Left forelimb (tissue), 1 donor: ENCODE measurements around the gene ZBED4.
"Not testable (repeated sequence)": the region's sequence is repeated elsewhere in the genome, so short reads cannot be mapped to it uniquely, and the experiment has no call there.

Experiments
- DNase-seq: peaks from one replicate; pipeline ENCODE4 v3.0.0-alpha.2; 2018; ENCODE audit warnings: low spot score

Gene ZBED4, protein sequence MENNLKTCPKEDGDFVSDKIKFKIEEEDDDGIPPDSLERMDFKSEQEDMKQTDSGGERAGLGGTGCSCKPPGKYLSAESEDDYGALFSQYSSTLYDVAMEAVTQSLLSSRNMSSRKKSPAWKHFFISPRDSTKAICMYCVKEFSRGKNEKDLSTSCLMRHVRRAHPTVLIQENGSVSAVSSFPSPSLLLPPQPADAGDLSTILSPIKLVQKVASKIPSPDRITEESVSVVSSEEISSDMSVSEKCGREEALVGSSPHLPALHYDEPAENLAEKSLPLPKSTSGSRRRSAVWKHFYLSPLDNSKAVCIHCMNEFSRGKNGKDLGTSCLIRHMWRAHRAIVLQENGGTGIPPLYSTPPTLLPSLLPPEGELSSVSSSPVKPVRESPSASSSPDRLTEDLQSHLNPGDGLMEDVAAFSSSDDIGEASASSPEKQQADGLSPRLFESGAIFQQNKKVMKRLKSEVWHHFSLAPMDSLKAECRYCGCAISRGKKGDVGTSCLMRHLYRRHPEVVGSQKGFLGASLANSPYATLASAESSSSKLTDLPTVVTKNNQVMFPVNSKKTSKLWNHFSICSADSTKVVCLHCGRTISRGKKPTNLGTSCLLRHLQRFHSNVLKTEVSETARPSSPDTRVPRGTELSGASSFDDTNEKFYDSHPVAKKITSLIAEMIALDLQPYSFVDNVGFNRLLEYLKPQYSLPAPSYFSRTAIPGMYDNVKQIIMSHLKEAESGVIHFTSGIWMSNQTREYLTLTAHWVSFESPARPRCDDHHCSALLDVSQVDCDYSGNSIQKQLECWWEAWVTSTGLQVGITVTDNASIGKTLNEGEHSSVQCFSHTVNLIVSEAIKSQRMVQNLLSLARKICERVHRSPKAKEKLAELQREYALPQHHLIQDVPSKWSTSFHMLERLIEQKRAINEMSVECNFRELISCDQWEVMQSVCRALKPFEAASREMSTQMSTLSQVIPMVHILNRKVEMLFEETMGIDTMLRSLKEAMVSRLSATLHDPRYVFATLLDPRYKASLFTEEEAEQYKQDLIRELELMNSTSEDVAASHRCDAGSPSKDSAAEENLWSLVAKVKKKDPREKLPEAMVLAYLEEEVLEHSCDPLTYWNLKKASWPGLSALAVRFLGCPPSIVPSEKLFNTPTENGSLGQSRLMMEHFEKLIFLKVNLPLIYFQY

DNA sequence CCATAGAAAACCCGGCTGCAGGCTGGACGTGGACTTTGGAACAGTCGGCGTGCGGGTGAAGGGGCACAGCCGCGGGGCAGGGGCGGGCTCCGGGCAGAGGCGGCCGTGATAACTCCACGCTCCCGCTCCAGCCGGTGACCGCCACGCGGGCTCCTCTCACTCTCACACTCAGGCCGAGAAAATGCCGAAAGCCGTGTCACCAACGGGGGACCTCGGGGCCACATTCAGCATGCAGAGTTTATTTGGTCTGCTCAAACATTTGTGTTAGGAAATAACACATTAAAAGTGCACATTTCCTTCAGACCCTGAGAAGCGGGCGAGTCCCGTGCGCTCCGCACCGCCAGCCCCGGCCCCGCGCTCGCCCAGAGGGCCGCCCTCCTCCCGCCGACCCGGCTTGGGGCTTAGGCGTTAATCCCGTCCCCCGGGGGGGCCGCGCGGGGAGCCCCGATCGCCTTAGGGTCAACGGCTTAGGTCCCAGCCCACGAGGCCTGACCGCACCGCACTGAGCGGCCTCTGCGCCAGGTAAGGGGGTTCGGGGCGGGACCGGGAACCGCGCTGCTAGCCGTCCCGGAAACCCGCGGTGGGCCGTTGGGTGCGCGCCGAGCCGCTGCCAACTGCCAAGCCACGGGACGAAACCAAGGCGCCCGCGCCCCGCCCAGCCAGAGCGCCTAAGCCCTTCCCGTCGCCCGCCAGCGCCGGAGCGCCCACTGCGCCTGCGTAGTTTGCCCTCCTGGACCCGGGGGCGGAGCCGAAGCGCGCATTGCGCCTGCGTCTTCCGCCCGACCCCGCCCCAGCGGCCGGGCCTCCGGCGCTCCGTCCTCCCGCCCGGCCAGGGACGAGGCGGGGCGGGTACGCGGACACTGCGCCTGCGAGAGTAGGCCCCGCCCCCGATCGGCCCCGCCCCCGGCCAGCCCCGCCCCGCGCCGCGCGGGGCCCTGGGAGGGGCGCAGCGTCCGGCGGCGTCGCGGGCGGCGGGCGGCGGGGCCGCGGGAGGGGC lies at the start of gene ZBED4:
TSS of gene ZBED4 (plus strand) at position 947 of the 997 bp plus-strand sequence. CDS start 29,819 bp downstream, outside the sequence.
- peak; percentile 97 for DNase-seq

DNA sequence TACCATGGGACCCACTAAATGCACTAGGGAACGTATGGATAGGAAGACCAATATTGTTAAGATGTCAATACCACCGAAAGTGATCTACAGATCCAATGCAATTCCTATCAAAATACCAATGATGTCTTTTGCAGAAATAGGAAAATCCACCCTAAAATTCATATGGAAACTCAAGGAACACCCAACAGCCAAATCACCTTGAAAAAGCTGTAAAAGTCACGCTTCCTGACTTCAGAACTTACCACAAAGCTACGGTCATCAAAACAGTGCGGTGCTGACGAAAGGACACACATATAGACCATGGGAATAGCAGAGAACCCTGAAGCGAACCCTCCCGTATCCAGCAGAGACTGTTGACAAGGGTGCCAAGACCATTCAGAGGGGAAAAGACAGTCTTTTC lies 46.5 kb upstream of the ZBED4 start:
- DNase-seq = no peak

DNA sequence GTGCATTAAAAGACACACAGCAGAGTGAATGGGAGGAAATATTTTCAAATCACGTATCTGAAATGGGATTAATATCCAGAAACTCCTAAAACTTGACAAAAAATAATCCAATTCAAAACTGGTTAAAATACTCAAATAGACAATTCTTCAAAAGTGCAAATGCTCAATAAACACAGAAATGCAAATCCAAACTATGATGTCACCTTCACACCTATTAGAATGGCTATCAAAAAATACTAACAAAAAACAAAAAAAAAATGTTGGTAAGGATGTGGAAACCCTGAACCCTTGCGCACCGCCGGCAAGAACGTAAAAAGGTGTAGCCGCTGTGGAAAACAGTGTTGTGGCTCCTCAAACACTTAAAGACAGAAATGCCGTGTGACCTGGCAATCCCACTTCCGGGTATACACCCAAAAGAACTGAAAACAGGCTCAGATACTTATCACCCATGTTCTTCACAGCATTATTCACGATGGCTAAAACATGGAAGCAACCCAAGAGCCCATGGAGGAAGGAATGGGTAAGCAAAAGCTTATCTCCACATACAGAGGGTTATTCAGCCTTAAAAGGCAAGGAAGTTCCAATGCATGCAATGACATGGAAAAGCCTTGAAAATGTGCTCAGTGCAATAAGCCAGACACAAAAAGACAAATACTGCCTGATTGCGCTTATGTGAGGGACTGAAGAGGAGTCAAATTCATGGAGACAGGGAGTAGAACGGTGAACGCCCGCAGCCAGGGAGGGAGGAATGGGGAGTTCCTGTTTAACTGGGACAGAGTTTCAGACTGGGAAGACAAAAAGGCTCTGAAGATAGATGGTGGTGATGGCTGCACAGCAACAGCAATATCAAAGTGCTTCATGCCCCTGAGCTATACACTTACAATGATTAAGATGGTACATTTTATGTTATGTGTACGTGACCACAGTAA lies 45.6 kb upstream of the ZBED4 start:
- DNase-seq = no peak

DNA sequence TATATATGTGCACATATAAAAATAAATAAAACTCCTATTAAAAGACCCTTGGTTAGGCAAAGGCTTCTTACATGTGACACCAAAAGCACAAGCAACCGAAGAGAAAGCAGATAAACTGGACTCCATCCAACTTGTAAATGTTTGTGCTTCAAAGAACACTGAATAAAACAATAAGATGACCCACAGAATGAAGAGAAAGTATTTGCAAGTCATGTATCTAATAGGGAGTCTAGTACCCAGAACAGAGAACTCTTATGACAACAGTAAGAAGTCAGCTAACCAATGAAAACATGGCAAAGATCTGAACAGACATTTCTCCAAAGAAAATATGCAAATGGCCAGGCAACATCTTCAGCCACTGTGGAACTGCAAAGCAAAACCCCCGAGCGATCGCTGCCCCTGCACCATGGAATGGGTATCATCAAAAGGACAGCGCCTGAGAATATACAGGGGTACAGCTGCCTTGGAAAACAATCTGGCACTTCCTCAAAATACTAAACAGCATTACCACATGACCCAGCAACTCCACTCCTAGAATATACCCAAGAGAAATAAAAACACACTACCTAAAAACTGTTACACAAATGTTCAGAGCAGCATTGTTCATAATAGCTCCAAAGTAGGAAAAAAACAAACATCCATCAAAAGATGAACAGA lies 43.2 kb upstream of the ZBED4 start:
- no peak for DNase-seq

DNA sequence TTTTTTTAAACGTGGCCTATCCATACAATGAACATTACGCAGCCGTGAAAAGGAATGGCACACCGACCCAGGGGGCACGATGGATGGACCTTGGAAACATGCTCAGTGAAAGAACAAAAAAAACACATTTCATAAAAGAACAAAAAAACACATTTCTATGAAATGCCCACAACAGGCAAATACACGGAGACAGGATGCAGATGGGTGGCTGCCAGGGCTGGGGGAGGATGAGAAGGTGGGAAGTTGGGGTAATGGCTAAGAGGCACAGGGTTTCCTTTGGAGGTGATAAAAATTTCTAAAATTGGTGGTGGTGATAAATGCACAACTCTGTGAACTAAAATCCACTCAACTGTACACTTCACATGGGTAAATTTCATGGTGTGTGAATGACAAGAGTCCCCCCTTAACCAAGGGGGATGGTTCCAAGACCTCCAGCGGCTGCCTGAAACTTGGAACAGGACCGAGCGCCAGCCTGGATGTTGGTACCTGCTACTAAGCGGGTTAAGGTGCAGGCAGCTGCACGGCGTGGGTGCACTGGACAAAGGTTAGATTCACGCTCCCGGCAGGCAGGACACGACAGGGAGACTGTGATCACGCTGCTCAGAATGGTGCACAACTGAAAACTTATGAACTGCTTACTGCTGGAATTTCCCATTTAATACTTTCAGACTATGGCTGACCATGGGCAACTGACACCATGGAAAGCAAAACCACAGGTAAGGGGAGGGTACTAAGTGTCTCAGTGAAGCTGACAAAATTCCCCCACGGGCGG lies 42.4 kb upstream of the ZBED4 start:
- no peak for DNase-seq

DNA sequence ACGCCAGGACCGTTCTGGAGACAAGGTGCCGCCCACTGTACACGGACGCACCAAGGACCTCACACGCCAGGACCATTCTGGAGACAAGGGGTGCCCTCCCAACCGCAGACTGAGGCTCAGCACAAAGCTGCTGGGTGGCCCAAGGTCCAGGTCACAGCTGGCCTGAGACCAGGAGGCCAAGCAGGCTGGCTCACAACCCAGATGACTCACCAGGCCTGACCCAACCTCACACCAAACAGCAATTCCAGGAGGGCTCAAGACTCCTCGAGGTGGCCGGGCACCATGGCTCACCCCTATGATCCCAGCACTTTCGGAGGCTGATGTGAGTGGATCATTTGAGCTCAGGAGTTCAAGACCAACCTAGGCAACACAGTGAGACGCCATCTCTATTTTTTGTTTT lies 40.8 kb upstream of the ZBED4 start:
- DNase-seq = no peak

DNA sequence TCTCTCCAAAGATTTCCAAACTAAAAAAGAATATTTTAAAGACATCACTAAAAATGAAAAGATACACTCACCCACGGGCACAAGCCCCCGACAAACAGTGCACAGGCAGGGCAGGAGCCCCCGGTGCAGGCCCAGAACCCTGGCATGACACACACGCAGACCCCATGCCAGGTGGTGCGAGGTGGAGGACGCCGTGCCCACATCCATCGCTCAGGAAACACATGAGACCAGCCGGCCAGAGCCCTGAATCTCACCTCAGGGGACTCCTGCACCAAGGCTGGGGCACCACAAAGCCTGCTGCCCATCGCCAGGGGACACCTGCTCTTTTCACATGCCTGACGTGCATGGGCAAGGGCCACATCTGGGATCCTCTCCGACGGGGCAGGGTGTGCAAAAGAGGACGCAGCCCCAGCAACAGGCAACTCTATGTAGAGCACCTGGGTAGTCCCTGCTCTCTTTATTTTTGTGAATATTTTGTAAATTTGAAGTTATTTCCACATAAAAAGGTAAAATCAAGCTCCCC lies 39.4 kb upstream of the ZBED4 start:
- DNase-seq = no peak

DNA sequence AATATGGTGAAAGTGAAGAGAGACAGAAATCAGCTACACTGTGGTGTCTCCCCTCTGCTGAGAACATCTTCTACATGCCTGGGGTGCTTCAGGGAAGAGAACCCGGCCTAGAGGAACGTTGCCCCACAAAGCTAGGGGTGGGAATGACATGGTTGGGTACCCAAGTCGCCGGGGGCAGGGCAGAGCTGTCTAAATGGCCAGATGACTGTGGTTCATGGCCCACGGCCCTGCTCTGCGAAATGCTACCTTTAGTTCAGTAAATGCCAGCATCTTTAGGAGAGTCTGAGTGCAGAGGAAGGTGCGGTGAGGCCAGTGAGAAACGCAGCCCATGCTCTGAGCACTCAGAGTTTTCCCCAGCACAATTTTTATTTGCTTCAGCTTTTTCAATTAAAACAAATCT lies 38.8 kb upstream of the ZBED4 start:
- DNase-seq = no peak

DNA sequence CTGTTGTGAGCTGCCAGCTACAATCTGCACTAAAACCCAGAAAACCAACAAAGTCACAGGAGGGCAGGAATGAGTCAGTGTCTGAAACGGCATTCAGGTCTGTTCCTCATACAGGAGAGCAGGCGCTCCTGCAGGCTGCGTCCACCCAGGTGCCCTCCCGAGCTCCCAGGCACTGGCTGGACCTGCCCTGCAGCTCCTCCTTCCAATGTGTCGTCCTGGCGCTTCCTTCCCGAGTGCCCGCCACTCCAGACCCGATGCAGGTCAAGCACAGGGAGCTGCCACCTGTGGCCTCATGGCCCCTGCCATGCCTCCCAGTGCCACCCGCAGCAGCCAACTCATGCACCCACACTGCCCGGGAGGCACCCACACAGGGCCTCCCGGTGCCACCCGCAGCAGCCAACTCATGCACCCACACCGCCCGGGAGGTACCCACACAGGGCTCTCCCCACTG lies 38.0 kb upstream of the ZBED4 start:
- DNase-seq = no peak

DNA sequence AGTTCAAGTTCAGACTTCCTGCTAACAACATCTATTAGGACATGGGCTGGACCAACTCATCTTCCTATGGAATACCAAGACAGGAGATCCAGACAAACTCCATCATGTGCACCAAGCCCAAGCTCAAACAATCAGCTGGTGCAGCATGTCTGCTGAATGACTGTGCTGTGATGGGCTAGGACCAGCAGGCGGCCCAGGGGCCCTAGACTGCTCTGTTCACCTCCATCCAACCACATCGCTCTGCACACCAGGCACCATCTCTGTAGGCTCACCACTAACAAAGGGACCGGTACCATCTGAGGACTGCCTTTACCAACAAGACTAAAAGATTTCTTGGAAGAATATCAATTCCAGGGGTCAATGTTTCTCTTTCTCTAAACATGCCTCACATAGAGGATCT lies 36.3 kb upstream of the ZBED4 start:
- no peak for DNase-seq

DNA sequence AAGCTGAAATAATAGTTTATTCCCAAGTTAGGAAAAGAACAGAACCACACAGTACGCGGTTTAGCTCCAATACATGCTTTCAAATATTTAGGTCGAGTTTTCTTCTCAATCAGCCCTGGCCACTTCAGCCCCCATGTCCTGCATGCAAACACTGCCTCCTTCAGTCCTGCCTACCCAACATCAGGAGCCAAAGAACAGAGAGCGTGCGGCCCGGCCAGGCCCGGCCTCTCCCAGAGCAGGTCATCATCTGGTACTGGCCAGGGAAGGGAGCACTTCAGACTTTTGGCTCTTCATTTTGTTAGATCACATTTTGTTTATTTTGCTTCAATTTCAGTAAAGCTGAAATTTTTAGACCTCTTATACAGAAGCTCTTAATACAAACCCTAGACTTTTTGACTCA lies 32.7 kb upstream of the ZBED4 start:
- DNase-seq = no peak

DNA sequence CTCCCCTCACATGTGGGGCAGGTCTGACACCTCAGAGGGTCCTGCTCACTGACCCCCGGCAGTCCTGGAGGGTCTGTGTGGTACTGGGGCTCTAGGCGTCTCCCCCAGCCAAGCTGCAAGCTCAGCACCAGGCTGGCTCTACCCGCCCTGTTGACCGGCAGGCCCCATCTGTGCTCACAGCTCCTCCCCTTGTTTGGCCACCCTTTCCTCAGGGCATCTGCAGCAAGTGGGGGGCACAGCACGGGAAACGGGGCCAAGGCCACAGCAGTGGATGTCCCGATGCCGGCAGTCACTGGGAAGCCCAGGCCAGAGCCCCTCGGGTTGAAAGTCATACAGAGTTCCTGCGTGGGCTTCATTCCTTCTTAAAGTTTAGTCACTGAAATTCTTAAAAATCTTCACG lies 31.9 kb upstream of the ZBED4 start:
- DNase-seq = not testable (repeated sequence)

DNA sequence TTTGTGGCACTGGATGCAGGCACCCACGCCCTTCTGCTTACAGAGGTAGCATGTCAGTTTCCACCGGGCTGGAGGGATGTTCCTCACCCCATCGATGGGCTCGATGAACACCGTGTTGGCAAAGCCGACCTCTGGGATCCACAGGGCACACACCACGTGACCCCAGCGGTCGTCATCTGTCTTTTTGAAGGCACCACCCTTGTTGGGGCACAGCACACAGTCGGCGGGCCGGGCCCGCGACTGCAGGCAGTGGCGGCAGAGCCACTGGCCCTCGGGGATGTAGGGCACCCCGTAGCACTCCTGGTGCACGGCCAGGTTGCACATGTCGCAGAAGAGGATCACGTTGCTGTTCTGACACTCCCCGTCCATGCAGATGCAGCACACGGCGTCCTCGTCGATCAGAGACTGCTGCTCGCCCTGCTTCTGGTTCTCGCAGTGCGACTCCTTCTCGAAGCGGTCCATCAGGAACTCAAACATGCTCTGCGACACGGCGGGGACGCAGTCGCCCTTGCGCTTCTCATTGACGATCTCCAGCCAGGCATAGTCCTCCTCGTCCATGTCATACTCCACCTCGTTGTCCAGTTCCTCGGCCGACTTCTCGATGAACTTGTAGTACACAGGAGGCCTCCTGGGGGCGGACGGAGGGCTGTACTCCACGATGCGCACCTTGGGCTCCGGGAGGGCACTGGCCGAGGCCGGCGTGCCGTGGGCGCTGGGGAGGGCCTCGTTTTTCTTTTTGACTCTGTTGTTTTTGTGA lies 30.2 kb upstream of the ZBED4 start:
- no peak for DNase-seq

DNA sequence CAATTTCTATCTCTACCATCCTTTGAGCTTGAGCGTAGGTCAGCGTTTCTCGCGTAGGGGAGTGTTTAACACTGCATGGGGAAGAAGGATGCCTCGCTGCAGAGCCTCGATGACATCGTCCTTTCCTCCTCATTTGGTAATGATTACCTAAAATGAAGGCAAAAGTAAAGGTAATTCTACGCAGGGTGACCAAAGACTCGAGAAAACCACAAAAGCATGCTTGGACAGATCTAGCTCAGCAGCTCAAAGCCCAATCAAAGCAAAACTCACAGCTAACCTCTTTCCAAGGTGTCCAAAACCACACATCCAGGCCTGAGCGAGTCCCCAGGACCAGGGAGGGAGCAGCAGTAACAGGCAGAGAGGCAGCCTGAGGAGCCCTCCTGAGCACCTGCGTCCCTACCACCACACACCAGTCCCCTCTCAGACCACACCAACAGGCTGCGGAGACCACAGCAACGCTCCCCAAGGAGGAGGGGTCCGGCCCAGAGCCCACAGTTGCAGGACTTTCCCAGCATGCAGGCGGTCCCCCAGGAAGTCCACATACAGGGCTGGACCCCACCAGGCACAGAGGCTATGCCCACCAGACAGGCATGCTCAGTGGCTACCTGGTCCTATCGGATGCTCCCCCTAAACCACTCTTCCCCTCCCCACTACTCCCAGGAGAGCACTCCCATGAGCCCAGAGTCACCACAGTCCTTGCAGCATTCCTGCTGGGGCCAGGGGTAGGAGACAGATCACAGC lies 29.3 kb upstream of the ZBED4 start:
- no peak for DNase-seq

DNA sequence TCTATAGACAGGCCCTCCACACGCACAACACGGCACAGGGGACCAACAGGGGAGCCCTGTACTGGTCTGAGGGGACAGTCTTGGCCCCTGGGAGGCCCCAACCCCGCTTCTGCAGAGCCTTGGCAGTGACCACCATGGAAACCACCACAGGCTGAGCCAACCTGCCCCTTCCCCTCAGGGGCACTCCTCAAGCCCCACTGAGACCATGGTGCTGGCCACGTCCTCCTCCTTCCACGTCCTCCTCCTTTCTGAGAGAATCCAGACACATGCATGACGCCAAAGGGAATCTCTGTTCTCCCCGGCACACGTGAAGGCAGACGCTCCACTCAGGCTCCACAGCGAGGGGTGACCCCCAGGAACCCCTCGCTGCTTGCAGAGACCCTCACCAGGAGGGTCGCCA lies 28.7 kb upstream of the ZBED4 start:
- DNase-seq = no peak

DNA sequence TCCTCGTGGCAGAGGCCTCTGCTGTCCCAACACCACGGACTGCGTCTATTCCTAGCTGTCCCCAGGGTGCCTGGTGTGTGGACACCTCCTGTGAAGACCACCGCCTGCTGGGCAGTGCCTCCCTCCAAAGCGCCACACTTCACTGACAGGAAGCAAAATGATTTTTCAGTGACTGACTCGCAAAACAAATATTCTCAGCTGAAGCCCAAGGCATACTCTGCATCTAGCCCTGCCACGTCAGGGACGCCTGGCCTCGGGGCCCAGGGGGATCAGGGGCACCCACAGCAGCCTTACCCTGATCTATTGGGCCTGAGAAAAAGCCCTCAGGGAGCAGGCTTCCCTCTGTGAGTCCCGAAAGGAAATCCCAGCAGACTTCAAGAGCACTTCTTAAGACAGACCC lies 28.2 kb upstream of the ZBED4 start:
- no peak for DNase-seq
